HG02885 (cell line): ENCODE measurements around the gene ZNF81.
"Not testable (repeated sequence)": the region's sequence is repeated elsewhere in the genome, so short reads cannot be mapped to it uniquely, and the experiment has no call there.

Experiments used
- ATAC-seq: cut with Tn5 transposase; IDR thresholded peaks from one replicate; pipeline ENCODE4 v1.9.1; 2021; ENCODE audit warnings: mild to moderate bottlenecking; ENCODE audit not compliant: unreplicated experiment, poor library complexity

ZNF81 gene

DNA sequence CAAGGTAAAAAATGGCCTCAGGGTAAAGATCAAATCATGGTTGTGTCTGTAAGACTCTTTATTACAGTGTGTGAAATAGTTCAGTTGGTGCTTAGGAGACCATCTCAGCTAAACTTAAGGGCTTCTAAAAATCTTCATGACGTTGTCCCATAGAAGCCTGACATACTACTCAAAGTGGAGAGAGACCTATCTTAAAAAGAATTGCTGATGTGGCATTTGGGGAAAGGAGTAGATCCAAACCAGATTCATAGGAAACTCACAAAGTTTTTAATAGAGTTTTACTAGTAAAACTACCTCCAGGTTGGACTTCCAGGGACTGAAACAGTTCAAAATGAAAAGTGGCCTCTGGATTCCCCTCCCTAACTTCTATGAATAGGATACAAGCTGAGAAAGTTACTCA is 81.6 kb downstream of the ZNF81 start:
- no peak for ATAC-seq

- no peak for ATAC-seq
Measured at GRCh38 chrX:47927212-47927611, 90.5 kb downstream of the ZNF81 start.

DNA sequence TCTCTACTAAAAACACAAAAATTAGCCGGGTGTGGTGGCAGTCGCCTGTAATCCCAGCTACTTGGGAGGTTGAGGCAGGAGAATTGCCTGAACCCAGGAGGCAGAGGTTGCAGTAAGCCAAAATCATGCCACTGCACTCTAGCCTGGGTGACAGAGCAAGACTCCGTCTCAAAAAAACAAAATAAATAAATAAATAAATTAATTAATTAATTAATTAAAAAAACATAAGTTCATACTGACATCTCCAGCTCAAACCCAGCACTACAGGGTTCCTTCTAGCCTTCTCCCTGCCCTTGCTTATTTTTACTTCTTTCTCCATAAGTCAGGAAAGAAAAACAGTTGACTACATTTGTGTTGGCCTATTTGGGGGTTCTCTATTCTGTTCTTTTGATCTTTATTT is 95.3 kb downstream of the ZNF81 start:
- not testable (repeated sequence) for ATAC-seq

DNA sequence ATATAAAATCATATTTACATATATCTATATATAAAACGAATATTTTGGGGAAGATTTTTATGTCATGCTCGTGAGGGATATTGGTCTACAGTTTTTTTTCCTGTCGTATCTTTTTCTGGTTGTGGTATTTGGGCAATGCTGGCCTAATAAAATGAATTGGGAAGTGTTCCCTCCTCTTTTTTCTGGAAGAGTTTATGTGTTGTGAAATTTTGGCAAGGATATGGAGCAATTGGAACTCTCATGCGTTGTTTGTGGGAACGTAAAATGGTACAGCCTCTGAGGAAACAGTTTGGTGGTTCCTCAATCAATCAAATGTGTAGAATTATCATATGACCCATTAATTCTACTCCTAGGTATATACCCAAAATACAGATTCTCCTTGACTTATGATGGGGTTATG is 97.2 kb downstream of the ZNF81 start:
- ATAC-seq = no peak

DNA sequence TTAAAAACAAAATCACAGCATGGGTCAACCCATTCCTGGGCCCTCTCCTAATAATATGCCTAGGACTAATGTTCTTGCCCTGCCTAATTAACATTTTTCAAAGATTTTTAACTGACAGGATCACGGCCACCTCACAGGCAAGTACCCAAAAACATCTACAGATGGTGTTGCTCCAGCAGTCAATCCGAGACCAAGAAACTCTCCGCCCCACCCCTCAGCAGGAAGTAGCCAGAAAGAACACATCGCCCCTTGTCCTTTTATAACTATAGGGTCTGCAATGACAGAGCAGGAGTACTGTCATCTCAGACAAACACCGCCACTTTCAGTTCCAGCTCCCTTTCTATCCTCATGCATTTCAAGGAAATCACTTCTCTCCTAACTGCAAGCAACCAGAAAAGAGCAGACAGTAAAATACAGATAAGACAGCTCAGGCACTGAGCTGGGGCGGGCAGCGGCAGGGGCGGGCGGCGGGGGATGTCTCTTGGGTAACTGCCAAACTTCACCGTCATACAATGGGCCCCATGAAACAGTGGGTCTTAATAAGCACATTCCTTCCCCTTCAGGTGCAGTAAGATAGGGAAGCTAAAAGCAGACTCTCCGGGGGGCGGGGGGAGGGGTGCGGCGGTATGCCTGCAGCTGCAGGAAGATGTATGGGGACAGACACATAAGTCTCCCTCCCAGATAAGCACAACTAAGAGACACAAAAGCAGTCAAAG is 99.7 kb downstream of the ZNF81 start:
- no peak for ATAC-seq

DNA sequence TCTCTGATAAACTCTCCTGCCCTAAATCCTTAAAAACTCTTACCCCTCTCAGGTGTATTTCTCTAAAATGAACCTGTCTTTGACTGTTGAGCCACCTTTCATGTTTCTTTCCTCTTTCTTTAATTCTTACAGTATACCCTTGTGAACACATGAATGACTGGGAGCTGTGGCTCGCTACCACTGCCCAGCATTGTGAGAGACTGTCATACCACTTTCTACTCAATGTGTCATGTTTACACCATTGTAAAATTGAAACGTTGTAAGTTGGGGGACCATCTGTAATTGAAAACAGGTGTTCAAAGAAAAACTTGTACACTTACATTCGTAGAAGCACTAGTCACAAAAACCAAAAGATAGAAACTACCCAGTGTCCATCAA is 100.2 kb downstream of the ZNF81 start:
- no peak for ATAC-seq

DNA sequence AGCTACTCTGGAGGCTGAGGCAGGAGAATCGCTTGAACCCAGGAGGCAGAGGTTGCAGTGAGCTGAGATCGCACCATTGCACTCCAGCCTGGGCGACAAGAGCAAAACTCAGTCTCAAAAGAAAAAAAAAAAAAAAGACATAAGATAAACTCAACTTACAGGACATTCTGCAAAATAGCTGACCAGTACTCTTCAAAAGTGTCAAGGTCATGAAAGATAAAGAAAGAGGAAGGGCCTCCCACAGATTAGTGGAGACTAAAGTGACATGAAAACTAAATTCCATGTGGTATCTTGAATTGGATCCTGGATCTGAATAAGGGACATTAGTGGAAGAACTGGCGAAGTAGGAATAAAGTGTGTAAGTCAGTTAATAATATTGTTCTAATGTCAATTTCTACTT is 103.7 kb downstream of the ZNF81 start:
- no peak for ATAC-seq

DNA sequence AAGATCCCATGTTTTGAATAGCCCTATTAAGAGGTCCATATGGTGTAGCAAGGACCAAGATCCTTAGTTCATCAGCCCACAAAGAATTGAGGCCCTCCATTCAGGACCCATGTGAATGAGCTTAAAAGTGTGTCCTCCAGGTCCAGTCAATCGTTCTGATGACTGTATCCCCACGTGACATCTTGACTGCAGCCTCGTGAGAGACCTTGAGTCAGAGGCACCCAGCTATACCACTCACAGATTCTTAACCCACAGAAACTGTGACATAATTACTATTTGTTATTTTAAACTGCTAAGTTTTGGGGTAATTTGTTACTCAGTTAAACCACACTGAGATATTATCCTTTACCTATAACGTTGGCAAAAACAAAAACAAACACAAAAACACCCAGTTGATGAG is 104.7 kb downstream of the ZNF81 start:
- no peak for ATAC-seq

- ATAC-seq = not testable (repeated sequence)
Measured at GRCh38 chrX:47955295-47955694, 118.6 kb downstream of the ZNF81 start.

- ATAC-seq = no peak
Measured at GRCh38 chrX:47956016-47956415, 119.3 kb downstream of the ZNF81 start.

DNA sequence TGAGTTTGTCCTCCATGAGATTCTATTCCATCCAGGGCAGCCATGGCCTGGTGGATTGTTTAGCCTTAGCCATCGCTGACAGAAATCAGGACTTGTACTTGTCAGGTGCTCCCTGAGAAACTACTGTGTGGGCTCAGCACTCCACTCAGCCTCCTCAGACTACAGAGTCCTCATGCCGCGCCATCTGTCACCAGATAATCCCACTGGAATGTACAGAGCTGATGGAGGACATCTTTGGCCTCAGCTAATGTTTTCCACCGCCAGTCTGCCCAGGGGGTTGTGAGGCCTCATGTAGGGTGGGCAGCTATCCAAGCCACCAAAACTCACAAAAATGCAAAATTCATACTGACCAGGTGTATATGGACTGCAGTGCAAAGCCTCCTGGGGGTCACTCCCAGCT is 121.5 kb downstream of the ZNF81 start:
- not testable (repeated sequence) for ATAC-seq

- no peak for ATAC-seq
Measured at GRCh38 chrX:47958761-47959342, 122.2 kb downstream of the ZNF81 start.

GRCh38 chrX:47960406-47960805 is 123.7 kb downstream of the ZNF81 start:
- ATAC-seq = no peak

DNA sequence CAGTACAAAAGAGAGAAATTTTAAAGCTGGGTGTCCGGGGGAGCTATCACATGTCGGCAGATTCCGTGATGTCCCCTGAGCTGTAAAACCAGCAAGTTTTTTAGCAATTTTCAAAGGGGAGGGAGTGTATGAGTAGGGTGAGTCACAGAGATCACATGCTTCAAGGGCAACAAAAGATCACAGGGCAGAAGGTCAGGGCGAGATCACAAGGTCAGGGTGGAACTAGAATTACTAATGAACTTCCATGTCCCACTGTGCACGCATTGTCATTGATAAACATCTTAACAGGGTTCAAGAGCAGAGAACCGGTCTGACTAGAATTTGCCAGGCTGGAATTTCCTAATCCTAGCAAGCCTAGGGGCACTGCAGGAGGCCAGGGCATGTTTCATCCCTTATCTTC is 125.1 kb downstream of the ZNF81 start:
- ATAC-seq = not testable (repeated sequence)

DNA sequence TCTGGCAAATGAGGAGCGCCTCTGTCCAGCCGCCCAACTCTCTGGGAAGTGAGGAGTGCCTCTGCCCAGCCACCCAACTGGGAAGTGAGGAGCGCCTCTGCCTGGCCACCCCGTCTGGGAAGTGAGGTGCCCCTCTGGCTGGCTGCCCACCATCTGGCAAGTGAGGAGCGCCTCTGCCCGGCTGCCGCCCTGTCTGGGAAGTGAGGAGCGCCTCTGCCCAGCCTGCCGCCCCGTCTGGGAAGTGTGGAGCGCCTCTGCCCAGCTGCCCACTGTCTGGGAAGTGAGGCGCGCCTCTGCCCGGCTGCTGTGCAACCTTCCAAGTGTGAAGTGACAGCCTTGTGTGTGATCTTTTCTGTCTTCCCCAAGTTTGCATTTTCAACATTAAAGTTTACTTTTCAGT is 128.8 kb downstream of the ZNF81 start:
- ATAC-seq = not testable (repeated sequence)
